ENCODE data around the gene CLPSL2.
"Not testable (repeated sequence)": the region's sequence is repeated elsewhere in the genome, so short reads cannot be mapped to it uniquely, and the experiment has no call there.

Gene CLPSL2

DNA sequence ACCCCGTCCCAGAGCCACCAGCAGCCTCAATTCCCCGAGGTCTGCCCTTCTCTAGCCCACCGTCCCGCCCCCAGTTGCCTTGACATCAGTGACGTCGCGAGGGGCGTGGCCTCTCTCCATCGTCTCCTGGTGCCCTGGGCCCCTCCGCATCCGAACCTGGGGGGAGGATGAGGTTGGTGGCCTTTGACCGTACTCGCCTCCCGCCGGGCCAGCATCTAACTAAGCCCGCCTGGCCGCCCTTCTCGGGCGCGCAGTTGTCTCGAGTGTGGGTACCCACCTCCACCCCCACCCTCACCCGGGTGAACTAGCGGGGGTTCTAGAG is 45.0 kb upstream of the CLPSL2 start:
- peak; percentile 93 for DNase-seq (ENCODE audit: low spot score)
- TF ChIP-seq, protein P1, sequence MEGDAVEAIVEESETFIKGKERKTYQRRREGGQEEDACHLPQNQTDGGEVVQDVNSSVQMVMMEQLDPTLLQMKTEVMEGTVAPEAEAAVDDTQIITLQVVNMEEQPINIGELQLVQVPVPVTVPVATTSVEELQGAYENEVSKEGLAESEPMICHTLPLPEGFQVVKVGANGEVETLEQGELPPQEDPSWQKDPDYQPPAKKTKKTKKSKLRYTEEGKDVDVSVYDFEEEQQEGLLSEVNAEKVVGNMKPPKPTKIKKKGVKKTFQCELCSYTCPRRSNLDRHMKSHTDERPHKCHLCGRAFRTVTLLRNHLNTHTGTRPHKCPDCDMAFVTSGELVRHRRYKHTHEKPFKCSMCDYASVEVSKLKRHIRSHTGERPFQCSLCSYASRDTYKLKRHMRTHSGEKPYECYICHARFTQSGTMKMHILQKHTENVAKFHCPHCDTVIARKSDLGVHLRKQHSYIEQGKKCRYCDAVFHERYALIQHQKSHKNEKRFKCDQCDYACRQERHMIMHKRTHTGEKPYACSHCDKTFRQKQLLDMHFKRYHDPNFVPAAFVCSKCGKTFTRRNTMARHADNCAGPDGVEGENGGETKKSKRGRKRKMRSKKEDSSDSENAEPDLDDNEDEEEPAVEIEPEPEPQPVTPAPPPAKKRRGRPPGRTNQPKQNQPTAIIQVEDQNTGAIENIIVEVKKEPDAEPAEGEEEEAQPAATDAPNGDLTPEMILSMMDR (IDR thresholded peaks at IDR 0.05; ENCODE audit: extremely low read depth, missing control alignments): no peak

DNA sequence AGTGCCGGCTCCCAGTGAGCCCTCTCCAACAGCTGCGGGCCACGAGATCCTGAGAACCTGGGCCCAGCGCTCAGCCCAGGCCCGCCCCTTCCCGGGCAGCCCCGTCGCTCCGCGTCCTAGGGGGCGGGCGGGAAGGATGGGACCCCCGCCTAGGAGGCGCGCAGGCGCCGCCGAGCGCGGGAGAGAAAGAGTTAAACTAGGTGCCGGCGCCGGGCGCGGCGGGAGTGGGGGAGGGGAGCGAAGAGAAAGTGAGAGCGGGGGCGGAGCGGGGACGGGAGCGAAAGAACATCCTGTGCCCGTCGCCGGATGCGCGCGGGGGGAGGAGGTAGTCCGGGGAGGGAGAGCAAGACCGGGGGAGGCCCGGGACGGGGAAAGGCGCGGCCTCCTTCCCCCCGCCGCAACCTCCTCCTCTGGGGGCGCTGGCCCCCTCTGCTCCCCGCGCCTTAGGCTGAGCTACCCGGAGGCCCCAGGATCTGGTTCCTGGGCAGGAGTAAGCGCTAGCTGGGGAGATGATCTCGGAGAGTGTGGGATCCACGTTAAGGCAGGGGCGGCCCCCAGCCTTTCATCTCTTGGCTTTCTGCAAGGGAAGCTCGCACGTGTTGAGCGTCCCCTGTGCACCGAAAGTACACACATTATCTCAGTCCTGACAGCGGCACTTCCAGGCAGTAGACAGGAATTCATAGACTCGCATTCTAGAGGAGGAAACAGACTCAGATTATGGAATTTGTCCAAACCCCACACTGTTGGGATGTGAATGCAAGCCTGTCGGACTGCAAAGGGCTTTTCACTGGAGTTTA is 44.5 kb upstream of the CLPSL2 start:
- TF ChIP-seq, protein P1 (IDR thresholded peaks at IDR 0.05; ENCODE audit: extremely low read depth, missing control alignments): no peak
- peak; percentile 91 for DNase-seq (ENCODE audit: low spot score)

DNA sequence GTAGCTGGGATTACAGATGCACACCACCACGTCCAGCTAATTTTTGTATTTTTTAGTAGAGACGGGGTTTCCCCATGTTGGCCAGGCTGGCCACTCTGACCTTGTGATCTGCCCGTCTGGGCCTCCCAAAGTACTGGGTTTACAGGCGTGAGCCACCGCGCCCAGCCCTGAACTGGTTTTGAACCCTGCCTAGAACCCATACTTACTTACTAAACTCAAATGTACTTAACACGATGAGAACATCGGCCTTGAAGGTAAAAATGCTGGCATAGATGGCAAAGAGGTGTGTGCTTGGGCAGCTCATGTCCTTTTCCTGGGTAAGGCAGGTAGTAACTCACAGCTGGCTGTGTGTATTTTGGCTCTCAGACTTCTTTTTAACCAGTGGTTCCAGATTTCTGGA is 42.8 kb upstream of the CLPSL2 start:
- TF ChIP-seq, protein P1 (IDR thresholded peaks at IDR 0.05; ENCODE audit: extremely low read depth, missing control alignments): no peak
- no peak for DNase-seq (ENCODE audit: low spot score)

DNA sequence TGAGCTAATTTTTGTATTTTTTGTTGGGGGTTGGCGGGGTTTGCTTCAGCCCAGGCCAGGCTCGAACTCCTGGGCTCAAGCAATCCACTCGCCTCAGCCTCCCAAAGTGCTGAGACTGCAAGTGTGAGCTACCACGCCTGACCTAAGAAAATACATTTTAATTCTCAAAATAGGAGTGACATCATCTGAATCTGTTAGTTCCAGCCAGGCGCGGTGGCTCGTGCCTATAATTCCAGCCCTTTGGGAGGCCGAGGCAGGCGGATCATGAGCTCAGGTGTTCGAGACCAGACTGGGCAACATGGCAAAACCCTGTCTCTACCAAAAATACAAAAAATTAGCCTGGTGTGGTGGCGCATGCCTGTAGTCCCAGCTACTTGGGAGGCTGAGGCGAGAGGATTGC is 42.1 kb upstream of the CLPSL2 start:
- not testable (repeated sequence) for DNase-seq (ENCODE audit: low spot score)

DNA sequence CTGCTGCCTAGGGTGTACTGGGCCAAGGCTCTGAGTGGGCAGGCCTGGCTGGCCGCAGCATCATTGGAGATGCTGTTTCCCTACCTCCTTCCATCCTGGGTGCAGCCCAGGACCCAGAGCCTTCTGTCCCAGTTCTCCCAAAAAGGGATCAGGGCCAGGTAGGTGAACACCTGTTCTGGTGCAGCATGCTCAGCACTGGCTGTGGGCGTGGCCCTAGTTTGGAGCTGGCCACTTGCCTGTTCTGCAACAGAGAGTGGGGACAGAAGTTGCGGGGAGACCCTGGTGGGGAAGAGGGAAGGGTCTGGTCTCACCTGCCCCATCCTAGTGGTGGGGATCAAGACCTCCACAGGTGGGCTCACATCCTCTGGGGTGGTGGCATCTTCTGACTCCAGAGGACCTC is 40.9 kb upstream of the CLPSL2 start:
- TF ChIP-seq, protein P1 (IDR thresholded peaks at IDR 0.05; ENCODE audit: extremely low read depth, missing control alignments): no peak
- no peak for DNase-seq (ENCODE audit: low spot score)

DNA sequence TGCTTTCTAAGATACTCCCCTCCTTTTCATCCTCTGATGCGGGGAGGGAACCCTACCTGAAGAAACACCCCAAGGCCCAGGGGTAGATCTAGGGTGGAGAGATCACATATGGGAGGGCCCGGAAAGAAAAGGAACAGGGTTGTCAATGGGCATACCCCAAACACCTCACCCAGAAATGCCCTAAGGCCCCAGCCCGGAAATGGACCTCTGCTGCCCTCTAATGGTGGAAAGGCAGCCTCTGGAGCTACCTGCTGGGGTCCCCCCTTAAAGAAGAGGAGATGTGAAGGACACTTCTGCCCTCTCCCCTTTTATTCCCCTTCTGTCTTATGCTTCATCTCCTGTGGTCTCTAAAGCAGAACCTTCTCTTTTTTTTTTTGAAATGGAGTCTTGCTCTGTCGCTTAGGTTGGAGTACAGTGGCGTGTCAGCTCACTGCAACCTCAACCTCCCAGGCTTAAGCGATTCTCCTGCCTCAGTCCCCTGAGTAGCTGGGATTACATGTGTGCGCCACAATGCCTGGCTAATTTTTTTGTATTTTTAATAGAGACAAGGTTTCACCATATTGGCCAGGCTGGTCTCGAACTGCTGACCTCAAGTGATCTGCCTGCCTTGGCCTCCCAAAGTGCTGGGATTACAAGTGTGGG is 40.0 kb upstream of the CLPSL2 start:
- DNase-seq (ENCODE audit: low spot score): peak; percentile 77
- TF ChIP-seq, protein P1 (IDR thresholded peaks at IDR 0.05; ENCODE audit: extremely low read depth, missing control alignments): peak; percentile 69

DNA sequence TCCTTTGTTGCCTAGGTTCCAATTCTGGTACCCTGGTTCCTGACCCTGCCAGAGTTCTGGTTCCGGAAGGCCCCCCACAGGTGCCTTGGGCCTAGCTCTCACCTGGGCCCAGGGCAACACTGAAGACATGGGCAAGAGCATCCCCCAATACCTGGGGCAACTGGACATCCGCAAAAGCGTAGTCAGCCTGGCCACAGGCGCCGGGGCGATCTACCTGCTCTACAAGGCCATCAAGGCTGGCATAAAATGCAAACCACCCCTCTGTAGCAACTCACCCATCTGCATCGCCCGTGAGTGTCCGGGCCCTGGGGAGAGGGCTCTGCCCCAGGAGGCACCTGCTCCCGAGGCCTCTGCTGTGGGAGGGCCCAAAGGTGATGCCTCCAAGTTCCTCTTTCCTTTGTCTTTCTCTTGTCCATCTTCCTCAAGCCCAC is 39.4 kb upstream of the CLPSL2 start, which contains the start of gene ARMC12:
Gene ARMC12, plus strand, starts transcription at position 51 of the 431 bp plus-strand sequence. Its CDS starts 77 bp downstream, at position 128.
- TF ChIP-seq, protein P1 (IDR thresholded peaks at IDR 0.05; ENCODE audit: extremely low read depth, missing control alignments): no peak
- DNase-seq (ENCODE audit: low spot score): no peak

Measured in GM20000 (cell line).